ENCODE results near the gene GADD45A.
"Not testable (repeated sequence)": the region's sequence is repeated elsewhere in the genome, so short reads cannot be mapped to it uniquely, and the experiment has no call there.

The GADD45A gene

DNA sequence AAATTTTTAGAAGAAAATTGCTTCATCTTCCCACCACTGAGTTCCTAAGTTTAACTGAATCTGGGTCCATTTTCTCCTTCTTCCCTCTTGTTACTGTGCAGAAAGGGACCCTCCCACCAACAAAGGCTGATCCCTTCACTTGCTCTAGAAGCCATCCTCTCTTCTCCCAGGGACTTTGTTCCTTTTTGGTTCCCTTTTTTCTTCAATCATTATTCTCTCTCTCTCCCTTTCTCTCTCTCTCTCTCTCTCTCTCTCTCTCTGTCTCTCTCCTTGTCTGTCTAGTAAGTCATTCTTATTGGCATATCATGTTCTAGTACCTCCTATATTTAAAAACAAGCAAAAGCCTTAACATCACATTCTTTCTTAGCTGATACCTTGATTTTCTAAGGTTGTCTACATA is 31.7 kb upstream of the GADD45A start:
- TF ChIP-seq EZH2phosphoT487 (IDR thresholded peaks at IDR 0.05; ENCODE audit: low read length): no peak
- TF ChIP-seq, protein P1, sequence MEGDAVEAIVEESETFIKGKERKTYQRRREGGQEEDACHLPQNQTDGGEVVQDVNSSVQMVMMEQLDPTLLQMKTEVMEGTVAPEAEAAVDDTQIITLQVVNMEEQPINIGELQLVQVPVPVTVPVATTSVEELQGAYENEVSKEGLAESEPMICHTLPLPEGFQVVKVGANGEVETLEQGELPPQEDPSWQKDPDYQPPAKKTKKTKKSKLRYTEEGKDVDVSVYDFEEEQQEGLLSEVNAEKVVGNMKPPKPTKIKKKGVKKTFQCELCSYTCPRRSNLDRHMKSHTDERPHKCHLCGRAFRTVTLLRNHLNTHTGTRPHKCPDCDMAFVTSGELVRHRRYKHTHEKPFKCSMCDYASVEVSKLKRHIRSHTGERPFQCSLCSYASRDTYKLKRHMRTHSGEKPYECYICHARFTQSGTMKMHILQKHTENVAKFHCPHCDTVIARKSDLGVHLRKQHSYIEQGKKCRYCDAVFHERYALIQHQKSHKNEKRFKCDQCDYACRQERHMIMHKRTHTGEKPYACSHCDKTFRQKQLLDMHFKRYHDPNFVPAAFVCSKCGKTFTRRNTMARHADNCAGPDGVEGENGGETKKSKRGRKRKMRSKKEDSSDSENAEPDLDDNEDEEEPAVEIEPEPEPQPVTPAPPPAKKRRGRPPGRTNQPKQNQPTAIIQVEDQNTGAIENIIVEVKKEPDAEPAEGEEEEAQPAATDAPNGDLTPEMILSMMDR (IDR thresholded peaks at IDR 0.05; ENCODE audit: low read length): no peak
- TF ChIP-seq EZH2 (optimal IDR thresholded peaks at IDR 0.05; ENCODE audit: low read depth, low read length): no peak
- DNase-seq: no peak
- Histone ChIP-seq H3K27me3 (replicated peaks; ENCODE audit: insufficient read depth, low read length) (no peaks in the 10 kb centered on the region), H3K36me3 (replicated peaks; ENCODE audit: insufficient read depth, low read length) (no peaks in the 10 kb centered on the region), H3F3A (ENCODE audit: insufficient read depth, low read length) (peaks cover 19% of the 10 kb centered on the region), H3K4me2 (ENCODE audit: low read depth, low read length) (peak overlapping the region; percentile 19), H3K9me2 (replicated peaks; ENCODE audit: insufficient read depth, low read length) (no peaks in the 10 kb centered on the region), H3K9me3 (replicated peaks; ENCODE audit: insufficient read depth, low read length) (no peaks in the 10 kb centered on the region), H2AFZ (ENCODE audit: low read length) (peak overlapping the region; percentile 12), H3K4me1 (ENCODE audit: low read length) (peaks cover 37% of the 10 kb centered on the region), H3K9ac (ENCODE audit: low read length) (peak overlapping the region; percentile 30), H3K4me3 (ENCODE audit: low read length) (peak overlapping the region; percentile 3; the same call in 1 of the 2 replicates), H4K20me1 (ENCODE audit: insufficient read depth, low read length) (no peaks in the 10 kb centered on the region), H3K27ac (ENCODE audit: low read length) (peak overlapping the region; percentile 82), H3K79me2 (ENCODE audit: low read length) (no peaks in the 10 kb centered on the region)

DNA sequence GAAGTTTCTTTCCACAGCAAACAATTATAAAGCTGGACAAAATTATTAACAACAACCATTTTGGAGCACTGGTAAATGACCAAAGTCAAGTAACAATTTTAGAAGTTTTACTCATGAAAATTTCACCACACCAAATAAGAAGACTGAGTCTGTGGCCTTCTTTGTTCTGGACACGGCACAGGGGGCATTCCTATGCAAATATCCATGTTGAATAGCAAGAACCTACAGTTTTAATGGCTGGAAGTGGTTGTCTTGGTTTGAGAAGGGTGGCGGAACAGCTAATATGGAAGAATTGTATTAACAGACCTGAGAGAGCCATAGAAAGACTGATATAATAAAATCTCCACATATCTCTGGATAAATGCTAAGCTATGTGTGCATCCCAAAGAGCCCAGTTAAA is 29.4 kb upstream of the GADD45A start:
- Histone ChIP-seq H3K36me3 (replicated peaks; ENCODE audit: insufficient read depth, low read length) (no peaks in the 10 kb centered on the region), H3K4me1 (ENCODE audit: low read length) (peaks cover 48% of the 10 kb centered on the region), H3K27ac (ENCODE audit: low read length) (no peak overlapping the region), H2AFZ (ENCODE audit: low read length) (no peak overlapping the region), H3K27me3 (replicated peaks; ENCODE audit: insufficient read depth, low read length) (no peaks in the 10 kb centered on the region), H3F3A (ENCODE audit: insufficient read depth, low read length) (peaks cover 19% of the 10 kb centered on the region), H3K9ac (ENCODE audit: low read length) (no peak overlapping the region), H3K4me3 (ENCODE audit: low read length) (no peak overlapping the region), H3K79me2 (ENCODE audit: low read length) (no peaks in the 10 kb centered on the region), H4K20me1 (ENCODE audit: insufficient read depth, low read length) (no peaks in the 10 kb centered on the region), H3K9me2 (replicated peaks; ENCODE audit: insufficient read depth, low read length) (no peaks in the 10 kb centered on the region), H3K4me2 (ENCODE audit: low read depth, low read length) (no peak overlapping the region), H3K9me3 (replicated peaks; ENCODE audit: insufficient read depth, low read length) (no peaks in the 10 kb centered on the region)
- no peak for TF ChIP-seq EZH2 (optimal IDR thresholded peaks at IDR 0.05; ENCODE audit: low read depth, low read length)
- TF ChIP-seq, protein P1 (IDR thresholded peaks at IDR 0.05; ENCODE audit: low read length): no peak
- no peak for TF ChIP-seq EZH2phosphoT487 (IDR thresholded peaks at IDR 0.05; ENCODE audit: low read length)
- DNase-seq: no peak

DNA sequence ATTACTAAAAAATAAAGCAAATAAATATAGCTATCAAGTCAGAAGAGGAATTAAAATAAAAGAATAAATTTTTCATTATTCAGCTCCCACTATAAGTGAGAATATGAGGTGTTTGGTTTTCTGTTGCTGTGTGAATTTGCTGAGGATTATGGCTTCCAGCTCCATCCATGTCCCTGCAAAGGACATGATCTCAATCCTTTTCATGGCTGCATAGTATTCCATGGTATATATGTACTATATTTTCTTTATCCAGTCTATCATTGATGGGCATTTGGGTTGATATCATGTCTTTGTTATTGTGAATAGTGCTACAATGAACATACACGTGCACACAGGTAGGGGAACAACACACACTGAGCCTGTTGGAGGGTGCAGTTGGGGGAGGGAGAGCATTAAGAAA is 27.8 kb upstream of the GADD45A start:
- peaks cover 35% of the 10 kb centered on the region for H3K4me1 ChIP-seq (ENCODE audit: low read length)
- not testable (repeated sequence) for H3K79me2 ChIP-seq (ENCODE audit: low read length); H4K20me1 ChIP-seq (ENCODE audit: insufficient read depth, low read length); H3K4me2 ChIP-seq (ENCODE audit: low read depth, low read length); DNase-seq; H3K27me3 ChIP-seq (replicated peaks; ENCODE audit: insufficient read depth, low read length); H2AFZ ChIP-seq (ENCODE audit: low read length); H3K27ac ChIP-seq (ENCODE audit: low read length); H3K9me2 ChIP-seq (replicated peaks; ENCODE audit: insufficient read depth, low read length); H3K36me3 ChIP-seq (replicated peaks; ENCODE audit: insufficient read depth, low read length); H3K9me3 ChIP-seq (replicated peaks; ENCODE audit: insufficient read depth, low read length); H3K9ac ChIP-seq (ENCODE audit: low read length); H3K4me3 ChIP-seq (ENCODE audit: low read length)
- peaks cover 19% of the 10 kb centered on the region for H3F3A ChIP-seq (ENCODE audit: insufficient read depth, low read length)

DNA sequence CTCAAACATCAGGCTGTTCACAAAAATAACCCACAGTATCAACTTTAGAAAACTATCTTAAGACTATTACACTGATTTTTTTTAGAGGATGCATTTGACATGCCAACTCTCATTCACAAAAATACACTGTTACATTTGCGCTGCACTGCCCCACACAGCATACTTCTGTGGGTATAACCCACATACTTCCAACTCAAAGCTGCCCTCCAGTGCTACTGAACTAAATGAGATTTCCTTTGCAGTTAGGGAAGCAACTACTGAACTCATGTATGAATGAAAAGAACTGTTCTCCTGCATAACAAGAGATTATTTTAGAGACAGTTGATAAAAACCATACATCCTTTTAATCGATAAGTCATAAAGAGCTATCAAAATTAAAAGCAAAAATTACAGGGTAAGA is 25.8 kb upstream of the GADD45A start:
- H3K9me3 ChIP-seq (replicated peaks; ENCODE audit: insufficient read depth, low read length): no peaks in the 10 kb centered on the region
- no peaks in the 10 kb centered on the region for H4K20me1 ChIP-seq (ENCODE audit: insufficient read depth, low read length)
- peaks cover 20% of the 10 kb centered on the region for H3K4me1 ChIP-seq (ENCODE audit: low read length)
- TF ChIP-seq EZH2phosphoT487 (IDR thresholded peaks at IDR 0.05; ENCODE audit: low read length) (no peak), EZH2 (optimal IDR thresholded peaks at IDR 0.05; ENCODE audit: low read depth, low read length) (no peak)
- TF ChIP-seq, protein P1 (IDR thresholded peaks at IDR 0.05; ENCODE audit: low read length): 0 out of 2 replicates have a peak, but pooled peaks have one; percentile 9
- no peak overlapping the region for H3K4me3 ChIP-seq (ENCODE audit: low read length)
- peak overlapping the region; percentile 43; the same call in 1 of the 2 replicates for H3K4me2 ChIP-seq (ENCODE audit: low read depth, low read length)
- H3K27me3 ChIP-seq (replicated peaks; ENCODE audit: insufficient read depth, low read length): no peaks in the 10 kb centered on the region
- H3K9ac ChIP-seq (ENCODE audit: low read length): no peak overlapping the region
- H3K9me2 ChIP-seq (replicated peaks; ENCODE audit: insufficient read depth, low read length): no peaks in the 10 kb centered on the region
- DNase-seq: peak; percentile 35
- H2AFZ ChIP-seq (ENCODE audit: low read length): no peak overlapping the region
- H3K79me2 ChIP-seq (ENCODE audit: low read length): no peaks in the 10 kb centered on the region
- peaks cover 2% of the 10 kb centered on the region; the same call in 1 of the 2 replicates for H3F3A ChIP-seq (ENCODE audit: insufficient read depth, low read length)
- peak overlapping the region; percentile 26; the same call in 1 of the 2 replicates for H3K27ac ChIP-seq (ENCODE audit: low read length)
- H3K36me3 ChIP-seq (replicated peaks; ENCODE audit: insufficient read depth, low read length): no peaks in the 10 kb centered on the region
